GM23248 (cell line): ENCODE measurements around the gene C9.

ENCODE experiments used
- EZH2 ChIP-seq: fragments of 200-600 bp; sonication (generic); IDR thresholded peaks from 2 replicates; pipeline ENCODE4 v1.6.1; 2018; ENCODE audit warnings: antibody characterized with exemption, mild to moderate bottlenecking; ENCODE audit not compliant: insufficient read depth, poor library complexity, severe bottlenecking
- EZH2phosphoT487 ChIP-seq: fragments of 200-600 bp; sonication (generic); IDR thresholded peaks from 2 replicates; pipeline ENCODE4 v1.6.1; 2018; ENCODE audit warnings: antibody characterized with exemption, moderate library complexity, mild to moderate bottlenecking, low read depth; ENCODE audit not compliant: insufficient read depth

DNA sequence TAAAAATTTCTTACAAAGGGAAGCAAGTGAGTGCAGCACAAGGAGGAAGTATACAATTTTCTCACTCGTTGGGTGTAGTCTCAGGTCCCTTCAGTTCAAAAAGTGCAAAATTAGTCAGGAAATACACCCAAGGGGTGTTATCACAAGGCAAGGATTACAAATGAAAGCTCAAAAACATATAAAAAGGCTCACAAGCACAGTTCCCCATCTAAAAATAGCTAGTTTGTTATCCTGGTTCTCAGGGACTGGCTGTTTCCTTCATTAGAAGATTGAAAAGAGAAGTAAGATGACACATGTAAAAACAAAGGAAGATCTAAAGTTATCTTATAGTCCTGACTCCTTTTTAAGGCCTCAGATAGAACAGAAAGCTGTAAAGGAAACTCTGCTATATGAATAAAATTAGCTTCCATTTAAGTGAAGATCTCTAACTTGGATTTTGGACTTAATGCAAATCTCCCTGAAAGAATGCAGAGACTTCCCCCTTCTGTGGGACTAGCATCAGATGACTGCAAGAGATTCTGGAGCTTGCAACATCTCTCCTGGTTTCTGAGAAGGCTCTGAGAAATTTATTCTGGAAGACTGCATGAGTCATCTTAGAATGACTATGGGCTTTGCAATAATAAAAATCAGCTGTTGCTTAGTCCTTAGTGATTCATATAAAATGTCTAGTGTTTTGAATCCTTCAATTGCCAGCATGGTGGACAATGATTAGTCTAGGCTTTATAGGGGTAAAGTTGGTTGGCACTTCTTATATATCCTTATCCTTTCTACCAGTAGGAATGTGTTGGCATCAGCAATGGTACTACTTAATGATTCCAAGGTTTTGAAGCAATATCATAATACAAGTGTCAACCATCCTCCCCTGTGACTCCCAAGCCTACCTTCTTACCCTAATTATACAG lies 35.1 kb upstream of the C9 start:
- TF ChIP-seq EZH2phosphoT487 (no peak), EZH2 (no peak)
